ENCODE results near the gene ZNF304. TPM values are rescaled to one million over a fixed set of nuclear protein-coding genes. Genes with fewer than 3 reads are reported as not detected.

ZNF304 gene
- total and polyA plus RNA-seq, 10 donors = 2.9 to 16.7 (median 12.2) TPM

DNA sequence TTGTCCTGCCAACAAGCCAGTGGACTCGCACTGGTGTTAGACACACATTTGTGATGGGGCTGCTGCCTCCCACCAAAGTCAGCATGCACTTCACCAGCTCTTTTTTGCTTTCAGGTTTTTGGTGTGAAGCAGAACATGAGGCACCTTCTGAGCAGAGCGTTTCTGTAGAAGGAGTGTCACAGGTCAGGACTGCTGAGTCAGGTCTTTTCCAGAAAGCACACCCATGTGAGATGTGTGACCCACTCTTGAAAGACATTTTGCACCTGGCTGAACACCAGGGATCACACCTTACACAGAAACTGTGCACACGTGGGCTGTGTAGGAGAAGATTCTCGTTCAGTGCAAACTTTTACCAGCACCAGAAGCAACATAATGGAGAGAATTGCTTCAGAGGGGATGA lies 4.8 kb downstream of the ZNF304 start:
- intact Hi-C loops (cut with DNase I; ENCODE audit: low total_unique reads) = no loop called here
- 86 to 100% (median 95%) methylated on average over 4 of the region's 4 CpGs for WGBS, 5 donors
- peaks cover 15 to 48% (median 26%) of the 10 kb centered on the region in 6 donors for H3K4me1 ChIP-seq
- H3K27me3 ChIP-seq (replicated peaks in 1 of 7) = no peaks in the 10 kb centered on the region
- no peak for TF ChIP-seq POLR2AphosphoS5 (IDR thresholded peaks at IDR 0.05)
- TF ChIP-seq, protein P1, sequence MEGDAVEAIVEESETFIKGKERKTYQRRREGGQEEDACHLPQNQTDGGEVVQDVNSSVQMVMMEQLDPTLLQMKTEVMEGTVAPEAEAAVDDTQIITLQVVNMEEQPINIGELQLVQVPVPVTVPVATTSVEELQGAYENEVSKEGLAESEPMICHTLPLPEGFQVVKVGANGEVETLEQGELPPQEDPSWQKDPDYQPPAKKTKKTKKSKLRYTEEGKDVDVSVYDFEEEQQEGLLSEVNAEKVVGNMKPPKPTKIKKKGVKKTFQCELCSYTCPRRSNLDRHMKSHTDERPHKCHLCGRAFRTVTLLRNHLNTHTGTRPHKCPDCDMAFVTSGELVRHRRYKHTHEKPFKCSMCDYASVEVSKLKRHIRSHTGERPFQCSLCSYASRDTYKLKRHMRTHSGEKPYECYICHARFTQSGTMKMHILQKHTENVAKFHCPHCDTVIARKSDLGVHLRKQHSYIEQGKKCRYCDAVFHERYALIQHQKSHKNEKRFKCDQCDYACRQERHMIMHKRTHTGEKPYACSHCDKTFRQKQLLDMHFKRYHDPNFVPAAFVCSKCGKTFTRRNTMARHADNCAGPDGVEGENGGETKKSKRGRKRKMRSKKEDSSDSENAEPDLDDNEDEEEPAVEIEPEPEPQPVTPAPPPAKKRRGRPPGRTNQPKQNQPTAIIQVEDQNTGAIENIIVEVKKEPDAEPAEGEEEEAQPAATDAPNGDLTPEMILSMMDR (IDR thresholded peaks at IDR 0.05 in 8 of 11, conservative IDR thresholded peaks at IDR 0.05 in 3 of 11) = no peak
- no peak for TF ChIP-seq POLR2A (IDR thresholded peaks at IDR 0.05)
- H3K4me3 ChIP-seq = no peak overlapping the region
- no peak overlapping the region for H3K27ac ChIP-seq
- no peak for DNase-seq
- H3K36me3 ChIP-seq = peaks cover 8 to 74% (median 53%) of the 10 kb centered on the region in 6 donors
- peaks cover 0 to 84% (median 67%) of the 10 kb centered on the region in 8 donors for H3K9me3 ChIP-seq

DNA sequence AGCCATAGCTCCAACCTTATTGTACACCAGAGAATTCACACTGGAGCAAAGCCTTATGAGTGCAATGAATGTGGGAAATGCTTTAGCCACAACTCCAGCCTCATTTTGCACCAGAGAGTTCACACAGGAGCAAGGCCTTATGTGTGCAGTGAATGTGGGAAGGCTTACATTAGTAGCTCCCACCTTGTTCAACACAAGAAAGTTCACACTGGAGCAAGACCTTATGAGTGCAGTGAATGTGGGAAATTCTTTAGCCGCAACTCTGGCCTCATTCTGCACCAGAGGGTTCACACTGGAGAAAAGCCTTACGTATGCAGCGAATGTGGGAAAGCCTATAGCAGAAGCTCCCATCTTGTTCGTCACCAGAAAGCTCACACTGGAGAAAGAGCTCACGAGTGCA lies 6.3 kb downstream of the ZNF304 start:
- TF ChIP-seq, protein P1 (IDR thresholded peaks at IDR 0.05 in 8 of 11, conservative IDR thresholded peaks at IDR 0.05 in 3 of 11) = no peak
- TF ChIP-seq POLR2AphosphoS5 (IDR thresholded peaks at IDR 0.05) = no peak
- TF ChIP-seq POLR2A (IDR thresholded peaks at IDR 0.05) = no peak
- Histone ChIP-seq H3K27me3 (replicated peaks in 1 of 7) (no peaks in the 10 kb centered on the region), H3K36me3 (peaks cover 8 to 72% (median 53%) of the 10 kb centered on the region in 6 donors), H3K9me3 (peaks cover 0 to 96% (median 74%) of the 10 kb centered on the region in 8 donors), H3K27ac (no peak overlapping the region), H3K4me3 (no peak overlapping the region), H3K4me1 (peaks cover 9 to 46% (median 17%) of the 10 kb centered on the region in 6 donors)
- intact Hi-C loops (cut with DNase I; ENCODE audit: low total_unique reads) = no loop called here
- no peak for DNase-seq
- WGBS, 5 donors = 94 to 100% (median 98%) methylated on average over 5 of the region's 5 CpGs

DNA sequence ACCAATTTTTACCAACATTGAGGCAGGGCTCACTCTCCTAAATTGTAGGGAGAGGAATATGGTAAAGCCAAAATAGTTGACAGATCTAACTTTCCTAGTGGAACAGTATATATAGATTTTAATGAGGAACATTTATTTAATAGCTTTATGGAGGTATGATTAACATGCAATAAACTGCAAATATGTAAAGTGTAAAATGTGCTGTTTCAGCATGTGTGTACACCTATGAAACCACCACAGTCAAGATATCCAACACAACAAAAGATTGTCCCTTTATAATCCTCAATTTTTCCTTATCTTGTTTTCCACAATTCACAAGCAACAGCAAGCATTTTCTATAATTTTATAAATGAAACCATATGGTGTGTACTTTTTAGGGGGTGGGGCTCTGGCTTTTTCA lies 8.2 kb downstream of the ZNF304 start:
- peaks cover 3 to 45% (median 18%) of the 10 kb centered on the region in 6 donors for H3K4me1 ChIP-seq
- peaks cover 0 to 85% (median 69%) of the 10 kb centered on the region in 8 donors for H3K9me3 ChIP-seq
- no peak for DNase-seq
- H3K27ac ChIP-seq = peak overlapping the region in 5 of 8 donors; percentile 9 to 49 (median 16)
- H3K36me3 ChIP-seq = peaks cover 8 to 53% (median 41%) of the 10 kb centered on the region in 6 donors
- intact Hi-C loops (cut with DNase I; ENCODE audit: low total_unique reads) = no loop called here
- H3K27me3 ChIP-seq (replicated peaks in 1 of 7) = no peaks in the 10 kb centered on the region
- TF ChIP-seq, protein P1 (IDR thresholded peaks at IDR 0.05 in 8 of 11, conservative IDR thresholded peaks at IDR 0.05 in 3 of 11) = no peak
- TF ChIP-seq POLR2A (IDR thresholded peaks at IDR 0.05) (no peak), POLR2AphosphoS5 (IDR thresholded peaks at IDR 0.05) (no peak)
- H3K4me3 ChIP-seq = no peak overlapping the region

DNA sequence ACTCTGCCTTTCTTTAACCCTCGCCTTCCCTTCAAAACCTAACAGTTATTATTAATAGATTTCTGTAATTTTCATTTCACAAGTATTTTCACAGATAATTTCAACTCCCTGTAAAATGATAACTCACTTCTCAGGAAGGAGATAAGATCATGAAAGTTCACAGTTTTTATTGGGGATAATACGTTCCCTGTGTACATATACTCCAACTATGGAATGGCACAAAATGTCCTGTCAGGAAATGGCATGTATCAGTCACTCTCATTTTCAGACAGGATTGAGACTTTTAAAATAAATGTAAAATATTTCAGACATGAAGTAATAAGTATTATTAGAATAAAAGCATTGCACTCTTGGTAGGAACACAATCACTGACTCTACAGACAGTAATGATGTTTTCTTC lies 11.3 kb downstream of the ZNF304 start:
- no peak for TF ChIP-seq POLR2A (IDR thresholded peaks at IDR 0.05)
- TF ChIP-seq, protein P1 (IDR thresholded peaks at IDR 0.05 in 8 of 11, conservative IDR thresholded peaks at IDR 0.05 in 3 of 11) = no peak
- no peak for TF ChIP-seq POLR2AphosphoS5 (IDR thresholded peaks at IDR 0.05)
- no peak for DNase-seq
- H3K9me3 ChIP-seq = peaks cover 0 to 77% (median 47%) of the 10 kb centered on the region in 8 donors
- peaks cover 4 to 40% (median 10%) of the 10 kb centered on the region in 6 donors for H3K36me3 ChIP-seq
- peak overlapping the region in 4 of 8 donors; percentile 63 to 89 (median 73) for H3K4me3 ChIP-seq
- WGBS, 5 donors = 66 to 84% (median 72%) methylated on average over 2 of the region's 2 CpGs
- peak overlapping the region; percentile 76 to 98 (median 96) for H3K27ac ChIP-seq
- H3K4me1 ChIP-seq = peaks cover 3 to 50% (median 22%) of the 10 kb centered on the region in 6 donors
- no peaks in the 10 kb centered on the region for H3K27me3 ChIP-seq (replicated peaks in 1 of 7)
- intact Hi-C loops (cut with DNase I; ENCODE audit: low total_unique reads) = no loop called here
